ENCODE results near the gene TSNAX. TPM values are rescaled to one million over a fixed set of nuclear protein-coding genes. Genes with fewer than 3 reads are reported as not detected.
A peak's percentile ranks its signal among the peaks of the same experiment; 100 is the strongest.

The TSNAX gene
- total and polyA plus RNA-seq, 9 of the 15 experiments (the other 6 are each of a cell fraction or from before 2014, with no cell fraction given): 33.8 to 102 (median 61.2) TPM

- no TSS peak for BruUV-seq (replicated peaks)
- ATAC-seq (no peak), FAIRE-seq (no peak), DNase-seq (ENCODE audit: extremely low read depth in 1 of 4, low spot score in 3 of 4) (no peak)
- no peak overlapping the region for H3K9ac ChIP-seq (ENCODE audit: insufficient read depth in 1 of 2, low read depth in 2 of 2, low read length in 2 of 2)
- ChIA-PET CTCF (ENCODE audit: low intra/inter-chr PET ratio) (no interaction called here), POLR2A (interaction anchor here (0.6 to 1.4 kb wide), 6 partner anchors 8 to 289 kb away, joined by 3 to 5 read pairs (median 4); no protein-coding TSS in a partner anchor)
- H3K4me3 ChIP-seq: no peak overlapping the region
- no peaks in the 10 kb centered on the region for H3K9me3 ChIP-seq (replicated peaks; ENCODE audit: control insufficient read depth, insufficient read depth, low read depth, low read length)
- no peak overlapping the region for H3K27ac ChIP-seq (ENCODE audit: extremely low read depth, low read depth, low read length)
- H3K4me2 ChIP-seq (ENCODE audit: insufficient read depth, low read length): no peak overlapping the region
- no peaks in the 10 kb centered on the region for H4K20me1 ChIP-seq (replicated peaks; ENCODE audit: control insufficient read depth, insufficient read depth, low read length)
- H3K9me1 ChIP-seq (ENCODE audit: control insufficient read depth, insufficient read depth, low read length): no peaks in the 10 kb centered on the region
- peaks cover 0 to 5% of the 10 kb centered on the region in 2 experiments; a peak in 2 of 5 replicates for H3K4me1 ChIP-seq (replicated peaks in 1 of 2; ENCODE audit: control insufficient read depth in 2 of 2, insufficient read depth in 2 of 2, low read length in 2 of 2)
- intact Hi-C loops (cut with micrococcal nuclease): loop anchor here (5.0 to 10.0 kb wide), 4 partner anchors 178 to 803 kb away; partner anchors contain the start of gene EGLN1
- H3K27me3 ChIP-seq (ENCODE audit: control insufficient read depth in 2 of 2, insufficient read depth in 2 of 2, low read length in 2 of 2): 0 out of 5 replicates have a peak, but pooled peaks cover 0 to 4% of the 10 kb centered on the region in 2 experiments
- H3K79me2 ChIP-seq (ENCODE audit: control insufficient read depth, insufficient read depth, low read length): no peaks in the 10 kb centered on the region
- WGBS (ENCODE audit: insufficient coverage, low coverage, missing lambda C conversion rate): 19% methylated on average over 7 of the region's 7 CpGs
- no peak for TF ChIP-seq E2F6 (IDR thresholded peaks at IDR 0.05; ENCODE audit: borderline replicate concordance in 1 of 2, extremely low read depth in 1 of 2, insufficient read depth in 1 of 2, insufficient read length in 1 of 2, low read depth in 1 of 2, low read length in 1 of 2, poor library complexity in 1 of 2, severe bottlenecking in 1 of 2)
- TF ChIP-seq ZBTB8A (IDR thresholded peaks at IDR 0.05; ENCODE audit: partially characterized antibody): no peak
- in situ Hi-C loops (cut with MboI): loop anchor here (5.0 to 10.0 kb wide), 2 partner anchors 238 to 796 kb away; no protein-coding TSS in a partner anchor
- H3K36me3 ChIP-seq (ENCODE audit: control insufficient read depth, insufficient read depth, low read length): no peaks in the 10 kb centered on the region
- H2AFZ ChIP-seq (ENCODE audit: low read depth, low read length): peak overlapping the region; percentile 28; the same call in 1 of the 2 replicates
These were observed 72.0 kb downstream of the TSNAX start for GRCh38 chr1:231600458-231600976.
